ENCODE data around the gene COQ8A.

DNA sequence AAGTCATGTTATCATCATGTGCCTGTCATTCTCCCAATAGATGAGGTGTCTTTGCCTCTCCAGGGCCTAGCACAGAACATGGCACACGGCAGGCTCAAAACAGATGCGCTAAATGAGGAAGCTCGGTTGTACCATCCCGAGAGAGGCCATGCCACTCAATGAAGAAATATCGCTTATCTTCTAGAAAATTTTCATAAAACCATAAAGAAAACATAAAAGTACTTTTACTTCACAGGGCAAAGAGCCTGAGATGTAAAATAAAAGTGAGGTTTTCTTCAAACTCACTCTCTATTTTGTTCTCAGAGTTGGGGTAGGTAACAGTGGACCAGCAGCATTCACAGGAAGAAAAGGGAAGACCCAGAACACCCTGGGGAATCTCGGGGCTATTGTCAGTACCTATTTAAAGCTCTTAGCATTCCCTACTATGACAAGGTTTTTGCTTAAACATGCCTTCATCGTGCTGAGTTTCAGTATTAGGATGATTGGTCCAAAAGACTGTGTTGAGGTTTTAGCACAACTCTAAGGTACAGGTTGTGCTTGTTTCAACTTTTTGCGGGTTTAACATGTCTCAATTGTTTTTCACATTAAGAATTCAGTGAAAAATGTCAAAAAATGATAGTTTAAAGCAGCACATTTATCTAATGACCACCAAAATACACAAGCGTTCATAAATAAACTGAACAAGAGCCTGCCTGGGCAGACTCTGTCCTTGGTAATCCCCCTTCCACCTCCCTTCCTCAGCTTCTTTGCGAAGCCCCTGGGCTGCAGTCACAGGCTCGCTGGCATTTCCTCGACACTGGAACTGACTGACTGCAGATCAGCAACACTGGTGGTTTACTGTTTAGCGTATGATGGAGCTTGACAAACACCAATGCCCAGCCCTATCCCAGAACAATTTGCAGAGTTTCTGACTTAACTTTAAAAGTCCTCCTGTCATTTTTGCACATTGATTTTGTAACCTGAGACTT is 55.6 kb downstream of the COQ8A start:
- no peak for TF ChIP-seq EZH2 (IDR thresholded peaks at IDR 0.05; ENCODE audit: insufficient read depth, poor library complexity, severe bottlenecking)
- no peak for TF ChIP-seq EZH2phosphoT487 (IDR thresholded peaks at IDR 0.05; ENCODE audit: insufficient read depth, low read depth)
